ENCODE data around the gene MAMDC2.

Gene MAMDC2

DNA sequence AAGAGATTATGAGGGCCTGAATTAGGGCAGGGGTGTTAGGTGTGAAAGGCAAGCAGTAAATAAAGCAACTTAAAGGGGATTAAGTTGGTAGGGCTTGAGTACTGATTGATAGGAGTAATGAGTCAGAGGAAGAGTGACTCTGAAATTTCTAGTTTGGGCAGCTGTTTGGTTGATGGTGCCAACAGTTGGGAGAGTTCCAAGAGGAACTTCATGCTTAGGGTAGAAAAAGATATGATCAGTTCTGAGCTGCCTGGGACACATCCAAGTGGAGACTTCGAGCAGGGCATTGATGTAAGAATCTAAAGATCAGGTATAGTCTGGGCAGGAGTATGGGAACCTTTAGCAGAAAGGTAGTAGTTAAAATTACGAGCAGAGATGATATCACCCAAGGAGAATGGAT, 10.2 kb downstream of the MAMDC2 start:
- no peak overlapping the region for H3K9ac ChIP-seq (ENCODE audit: insufficient read length)
- TF ChIP-seq EZH2 (IDR thresholded peaks at IDR 0.05) (no peak), FOXP2 (optimal IDR thresholded peaks at IDR 0.05; ENCODE audit: control extremely low read depth, extremely low read length, insufficient read depth) (no peak), POLR2AphosphoS5 (IDR thresholded peaks at IDR 0.05; ENCODE audit: borderline replicate concordance, low read depth, low read length) (no peak)
- no peak overlapping the region for H3K4me3 ChIP-seq
- DNase-seq (ENCODE audit: low read depth, low spot score), result no peak
- no peak overlapping the region for H3K27ac ChIP-seq
- no peaks in the 10 kb centered on the region for H3K9me3 ChIP-seq (ENCODE audit: low read depth, low read length)
- H3K36me3 ChIP-seq (ENCODE audit: insufficient read depth, low read length), result no peaks in the 10 kb centered on the region

DNA sequence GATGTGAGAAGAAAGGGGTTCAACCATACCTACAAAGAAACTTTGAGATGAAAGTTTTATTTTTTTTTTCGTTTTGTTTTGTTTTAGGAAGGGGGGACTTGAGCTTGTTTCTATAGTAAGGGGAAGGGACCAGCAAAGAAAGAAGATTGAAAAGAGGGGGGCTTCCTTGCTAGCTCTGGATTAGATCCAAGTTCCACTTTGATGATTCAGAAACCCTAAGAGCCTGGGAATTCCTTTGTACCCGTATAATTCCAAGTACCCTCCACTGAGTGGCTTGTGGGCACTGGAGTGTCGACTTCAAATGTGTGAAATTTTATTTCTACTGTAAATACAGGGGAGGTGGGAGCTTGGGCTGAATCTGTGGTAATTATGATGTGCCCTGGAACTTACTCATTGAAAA, 10.9 kb downstream of the MAMDC2 start:
- no peak overlapping the region for H3K9ac ChIP-seq (ENCODE audit: insufficient read length)
- H3K36me3 ChIP-seq (ENCODE audit: insufficient read depth, low read length), result no peaks in the 10 kb centered on the region
- DNase-seq (ENCODE audit: low read depth, low spot score), result no peak
- TF ChIP-seq FOXP2 (optimal IDR thresholded peaks at IDR 0.05; ENCODE audit: control extremely low read depth, extremely low read length, insufficient read depth) (no peak), EZH2 (IDR thresholded peaks at IDR 0.05) (no peak), POLR2AphosphoS5 (IDR thresholded peaks at IDR 0.05; ENCODE audit: borderline replicate concordance, low read depth, low read length) (no peak)
- H3K4me3 ChIP-seq, result no peak overlapping the region
- H3K9me3 ChIP-seq (ENCODE audit: low read depth, low read length), result no peaks in the 10 kb centered on the region
- H3K27ac ChIP-seq, result no peak overlapping the region

DNA sequence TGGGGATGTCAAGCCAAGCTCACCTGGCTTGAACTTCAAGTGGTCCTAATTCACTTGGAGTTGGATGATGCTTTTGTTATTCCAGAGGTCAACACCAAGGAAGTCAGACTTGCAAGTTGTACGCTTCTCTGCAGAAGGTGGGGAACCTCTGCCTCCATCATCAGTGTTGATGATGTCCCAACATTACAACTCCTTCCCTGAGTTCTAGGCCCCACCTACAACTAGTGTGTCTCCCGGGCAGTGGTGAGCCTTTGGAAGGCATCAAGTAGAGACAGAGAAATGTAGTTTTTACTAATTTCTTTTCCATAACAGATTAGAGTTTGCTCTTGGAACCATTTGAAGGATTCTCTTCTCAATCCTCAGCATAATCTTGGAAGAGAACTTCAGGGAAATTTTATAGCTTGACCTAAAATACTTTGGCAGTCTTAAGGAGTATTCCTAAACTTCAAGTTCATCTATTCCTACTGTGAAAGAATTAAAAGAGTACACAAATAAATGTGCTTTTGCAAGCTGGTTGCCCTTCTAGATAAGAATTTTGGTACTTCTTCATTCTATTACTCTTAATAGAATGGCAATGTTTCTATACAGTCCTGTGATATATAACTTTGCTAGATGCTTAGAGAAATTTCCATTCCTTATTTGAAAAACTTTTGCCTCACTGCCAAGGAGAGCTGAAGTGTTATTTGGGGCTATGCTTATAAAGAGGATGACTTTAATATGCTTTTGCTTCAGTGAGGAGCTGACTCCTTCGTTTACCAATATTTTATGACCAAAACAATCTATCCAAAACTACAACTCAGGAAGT, 12.0 kb downstream of the MAMDC2 start:
- Histone ChIP-seq H3K36me3 (ENCODE audit: insufficient read depth, low read length) (no peaks in the 10 kb centered on the region), H3K9me3 (ENCODE audit: low read depth, low read length) (no peaks in the 10 kb centered on the region), H3K4me3 (no peak overlapping the region), H3K9ac (ENCODE audit: insufficient read length) (no peak overlapping the region), H3K27ac (no peak overlapping the region)
- TF ChIP-seq POLR2AphosphoS5 (IDR thresholded peaks at IDR 0.05; ENCODE audit: borderline replicate concordance, low read depth, low read length) (no peak), EZH2 (IDR thresholded peaks at IDR 0.05) (no peak), FOXP2 (optimal IDR thresholded peaks at IDR 0.05; ENCODE audit: control extremely low read depth, extremely low read length, insufficient read depth) (no peak)
- DNase-seq (ENCODE audit: low read depth, low spot score), result no peak

DNA sequence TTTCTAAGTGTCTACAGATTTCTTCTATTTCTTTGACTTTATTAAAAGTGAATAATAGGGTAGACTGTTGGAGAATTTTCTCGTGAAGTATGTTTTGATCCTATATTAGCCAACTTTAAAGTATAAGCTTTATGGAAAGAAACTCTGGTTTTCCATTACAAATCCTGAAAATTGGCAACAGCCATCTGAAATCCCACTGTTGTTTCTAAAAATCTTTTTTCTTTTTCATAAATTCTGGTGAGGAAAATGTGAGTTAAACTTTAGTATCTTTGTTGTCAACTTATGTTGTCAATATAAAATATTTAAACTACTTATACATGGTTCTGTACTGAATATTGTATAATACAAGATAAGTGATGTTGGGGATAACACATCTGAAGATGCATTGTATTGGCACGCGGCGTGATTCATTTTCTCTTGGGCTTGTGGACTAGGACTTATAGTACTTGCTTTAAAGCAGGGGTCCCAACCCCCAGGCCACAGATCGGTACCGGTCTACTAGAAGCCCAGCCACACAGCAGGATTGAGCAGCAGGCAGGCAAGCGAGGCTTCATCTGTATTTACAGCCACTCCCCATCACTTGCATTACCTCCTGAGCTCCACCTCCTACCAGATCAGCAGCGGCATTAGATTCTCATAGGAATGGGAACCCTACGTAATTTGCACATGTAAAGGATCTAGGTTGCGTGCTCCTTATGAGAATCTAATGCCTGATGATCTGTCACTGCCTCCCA, 12.7 kb downstream of the MAMDC2 start:
- Histone ChIP-seq H3K36me3 (ENCODE audit: insufficient read depth, low read length) (no peaks in the 10 kb centered on the region), H3K9me3 (ENCODE audit: low read depth, low read length) (no peaks in the 10 kb centered on the region), H3K9ac (ENCODE audit: insufficient read length) (no peak overlapping the region), H3K27ac (no peak overlapping the region), H3K4me3 (no peak overlapping the region)
- no peak for DNase-seq (ENCODE audit: low read depth, low spot score)
- TF ChIP-seq FOXP2 (optimal IDR thresholded peaks at IDR 0.05; ENCODE audit: control extremely low read depth, extremely low read length, insufficient read depth), result no peak
- no peak for TF ChIP-seq POLR2AphosphoS5 (IDR thresholded peaks at IDR 0.05; ENCODE audit: borderline replicate concordance, low read depth, low read length)
- TF ChIP-seq EZH2 (IDR thresholded peaks at IDR 0.05), result no peak

DNA sequence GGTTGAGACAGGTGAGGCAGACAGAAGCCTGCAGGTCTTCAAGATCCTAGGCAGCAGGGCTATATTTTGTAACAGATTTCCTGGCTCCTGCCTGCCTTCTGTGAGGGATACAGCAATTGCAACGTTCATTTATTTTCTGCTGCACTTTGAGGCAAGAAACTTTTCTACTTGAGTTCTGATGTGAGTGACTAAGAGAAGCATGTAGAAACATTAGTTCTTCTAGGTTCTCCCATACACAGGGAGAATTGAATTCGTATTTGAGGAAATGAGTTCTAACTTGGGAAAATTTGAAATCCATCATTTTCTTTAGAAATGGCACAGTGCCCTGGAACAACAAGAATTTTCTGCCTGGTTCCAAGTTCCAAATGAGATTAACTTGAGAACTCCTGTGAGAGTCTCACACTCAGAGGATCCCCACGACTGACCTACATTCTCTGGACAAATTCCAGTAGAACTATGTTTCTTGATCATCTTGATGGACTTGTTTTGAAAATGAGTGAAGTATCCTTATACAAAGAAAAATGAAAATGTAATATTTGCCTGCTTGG, 15.0 kb downstream of the MAMDC2 start:
- Histone ChIP-seq H3K36me3 (ENCODE audit: insufficient read depth, low read length) (no peaks in the 10 kb centered on the region), H3K9ac (ENCODE audit: insufficient read length) (no peak overlapping the region), H3K9me3 (ENCODE audit: low read depth, low read length) (no peaks in the 10 kb centered on the region), H3K4me3 (no peak overlapping the region), H3K27ac (no peak overlapping the region)
- DNase-seq (ENCODE audit: low read depth, low spot score), result no peak
- TF ChIP-seq FOXP2 (optimal IDR thresholded peaks at IDR 0.05; ENCODE audit: control extremely low read depth, extremely low read length, insufficient read depth), result no peak
- TF ChIP-seq EZH2 (IDR thresholded peaks at IDR 0.05), result no peak
- no peak for TF ChIP-seq POLR2AphosphoS5 (IDR thresholded peaks at IDR 0.05; ENCODE audit: borderline replicate concordance, low read depth, low read length)

DNA sequence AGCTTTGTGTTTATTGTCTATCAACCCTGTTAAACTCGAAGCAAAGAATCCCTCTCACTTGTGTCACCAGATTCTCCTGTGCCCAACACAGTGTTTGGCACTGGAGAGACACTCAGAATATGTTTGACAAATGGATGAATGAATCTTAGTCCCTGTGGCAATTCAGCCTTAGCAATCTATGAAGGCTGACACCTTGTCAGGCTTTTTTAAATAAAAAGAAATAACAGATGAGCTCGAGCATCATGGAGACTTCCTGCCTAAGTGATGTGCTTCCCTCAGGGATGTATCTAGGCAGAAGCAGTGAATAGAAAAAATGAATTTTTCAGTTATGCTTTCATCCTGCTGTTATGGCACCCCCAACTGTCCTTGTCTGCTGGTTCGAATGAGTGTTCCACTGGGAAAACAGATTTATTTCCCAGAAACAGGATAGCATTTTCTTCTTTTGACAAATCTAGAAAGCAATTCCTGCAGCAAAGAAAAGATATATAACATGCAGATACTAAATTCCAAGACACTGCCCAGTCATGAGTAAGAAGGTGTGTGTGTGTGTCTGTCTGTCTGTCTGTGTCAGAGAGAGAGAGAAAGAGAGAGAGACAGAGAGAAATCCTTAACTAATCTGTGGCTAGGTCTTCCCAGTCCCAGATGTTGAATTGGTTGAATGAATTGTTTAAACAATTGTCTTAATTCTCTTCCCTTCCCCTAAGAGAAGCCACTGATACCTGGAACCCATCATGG, 16.7 kb downstream of the MAMDC2 start:
- no peak overlapping the region for H3K4me3 ChIP-seq
- no peak for DNase-seq (ENCODE audit: low read depth, low spot score)
- H3K36me3 ChIP-seq (ENCODE audit: insufficient read depth, low read length), result no peaks in the 10 kb centered on the region
- H3K27ac ChIP-seq, result no peak overlapping the region
- H3K9ac ChIP-seq (ENCODE audit: insufficient read length), result no peak overlapping the region
- TF ChIP-seq FOXP2 (optimal IDR thresholded peaks at IDR 0.05; ENCODE audit: control extremely low read depth, extremely low read length, insufficient read depth), result no peak
- no peak for TF ChIP-seq EZH2 (IDR thresholded peaks at IDR 0.05)
- TF ChIP-seq POLR2AphosphoS5 (IDR thresholded peaks at IDR 0.05; ENCODE audit: borderline replicate concordance, low read depth, low read length), result no peak
- no peaks in the 10 kb centered on the region for H3K9me3 ChIP-seq (ENCODE audit: low read depth, low read length)

DNA sequence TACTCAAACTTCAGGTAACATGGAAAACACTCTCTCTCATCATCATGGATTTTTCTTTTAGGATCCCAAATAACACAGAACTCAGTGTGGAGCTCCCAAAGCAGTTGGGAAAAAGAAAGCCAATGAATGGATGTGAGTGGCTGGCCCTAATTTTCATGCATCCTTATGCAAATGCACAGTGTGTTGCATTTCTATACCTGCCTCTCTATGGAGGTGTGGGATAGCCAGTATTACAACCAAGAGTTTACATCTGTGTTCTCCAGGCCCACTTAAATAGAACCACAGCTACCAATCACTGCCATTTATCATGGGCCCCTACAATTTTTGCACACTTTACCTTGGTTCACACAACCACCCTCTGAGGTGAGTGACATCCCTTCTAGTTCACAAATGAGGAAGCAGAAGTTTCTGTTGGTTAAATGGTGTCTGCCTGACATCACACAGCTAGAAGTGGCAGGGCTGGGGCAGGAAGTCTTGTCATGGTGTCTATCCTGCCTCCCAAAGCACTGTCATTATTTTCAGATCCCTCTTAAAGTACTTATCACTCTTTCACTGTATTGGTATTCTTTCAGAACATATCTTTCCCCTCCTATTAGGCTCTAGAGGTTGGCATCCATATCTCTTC, 17.3 kb downstream of the MAMDC2 start:
- no peak for TF ChIP-seq EZH2 (IDR thresholded peaks at IDR 0.05)
- TF ChIP-seq POLR2AphosphoS5 (IDR thresholded peaks at IDR 0.05; ENCODE audit: borderline replicate concordance, low read depth, low read length), result no peak
- H3K27ac ChIP-seq, result no peak overlapping the region

More for the DNA sequence above, 17.3 kb downstream of the MAMDC2 start:
- Histone ChIP-seq H3K4me3 (no peak overlapping the region), H3K9ac (ENCODE audit: insufficient read length) (no peak overlapping the region), H3K9me3 (ENCODE audit: low read depth, low read length) (no peaks in the 10 kb centered on the region), H3K36me3 (ENCODE audit: insufficient read depth, low read length) (no peaks in the 10 kb centered on the region)
- DNase-seq (ENCODE audit: low read depth, low spot score), result no peak

All from SK-N-MC (cell line).